OCI-LY7 (cell line): ENCODE measurements around the gene ZMIZ1. TPM values are rescaled to one million over a fixed set of nuclear protein-coding genes. Genes with fewer than 3 reads are reported as not detected.
A peak's percentile ranks its signal among the peaks of the same experiment; 100 is the strongest.

Source experiments
- BruUV-seq: library from RNA; stranded (reverse); fragments of 400-500 nt; replicated peaks from 2 replicates; lab custom pipeline; 2021; lab: Mats Ljungman, UMichigan
- CTCF ChIA-PET: fragments of 300-600 bp; sonication (Branson Sonifier 250); formaldehyde crosslinking; loops from one replicate; lab custom pipeline; 2022; ENCODE audit warnings: antibody characterized with exemption; ENCODE audit not compliant: unreplicated experiment; lab: Charles Lee
- POLR2A ChIA-PET: fragments of 300-600 bp; sonication (Branson Sonifier 250); formaldehyde crosslinking; loops from one replicate; lab custom pipeline; 2022; ENCODE audit warnings: antibody characterized with exemption; lab: Charles Lee
- DNase-seq: peaks from one replicate; pipeline ENCODE4 v3.0.0-alpha.2; 2015; ENCODE audit warnings: low spot score
- H2AFZ ChIP-seq: fragments of 200-600 bp; sonication (generic), shearing (Covaris generic); 2 replicates; pipeline ENCODE4 v1.6.1; 2014; ENCODE audit warnings: mild to moderate bottlenecking, antibody characterized with exemption, low read length, moderate library complexity
- H3K27ac ChIP-seq: fragments of 200-600 bp; sonication (generic); 2 replicates; pipeline ENCODE4 v1.5.1; 2014; ENCODE audit warnings: mixed run types, low read depth, mild to moderate bottlenecking, moderate library complexity, low read length, inconsistent platforms; ENCODE audit not compliant: poor library complexity, severe bottlenecking
- H3K36me3 ChIP-seq: fragments of 200-600 bp; sonication (generic); 2 replicates; pipeline ENCODE4 v1.6.1; 2014; ENCODE audit warnings: mild to moderate bottlenecking, antibody characterized with exemption, low read length, moderate library complexity, mixed read lengths; ENCODE audit not compliant: insufficient read depth
- H3K4me1 ChIP-seq: fragments of 200-600 bp; sonication (generic); 2 replicates; pipeline ENCODE4 v1.5.1; 2014; ENCODE audit warnings: mild to moderate bottlenecking, low read length; ENCODE audit not compliant: insufficient read depth, poor library complexity, severe bottlenecking
- H3K4me2 ChIP-seq: fragments of 200-600 bp; sonication (generic); 2 replicates; pipeline ENCODE4 v1.6.1; 2014; ENCODE audit warnings: mild to moderate bottlenecking, low read length
- H3K4me3 ChIP-seq: fragments of 200-600 bp; sonication (generic); 2 replicates; pipeline ENCODE4 v1.5.1; 2014; ENCODE audit warnings: mild to moderate bottlenecking, low read depth, low read length; ENCODE audit not compliant: poor library complexity, severe bottlenecking
- H3K79me2 ChIP-seq: fragments of 200-600 bp; sonication (generic); 2 replicates; pipeline ENCODE4 v1.6.1; 2016; ENCODE audit warnings: low read depth, mild to moderate bottlenecking, low read length, moderate library complexity, mixed read lengths; ENCODE audit not compliant: insufficient read depth
- H3K9me2 ChIP-seq: fragments of 200-600 bp; sonication (generic); 2 replicates; pipeline ENCODE4 v1.6.1; 2016; ENCODE audit warnings: mild to moderate bottlenecking, low read length, mixed read lengths; ENCODE audit not compliant: insufficient read depth
- H3K9me3 ChIP-seq: fragments of 200-600 bp; sonication (generic); 2 replicates; pipeline ENCODE4 v1.6.1; 2014; ENCODE audit warnings: mild to moderate bottlenecking, mixed run types, low read length, mixed read lengths
- H4K20me1 ChIP-seq: fragments of 200-600 bp; sonication (generic); 2 replicates; pipeline ENCODE4 v1.6.1; 2014; ENCODE audit warnings: mild to moderate bottlenecking, antibody characterized with exemption, low read length, moderate library complexity, mixed read lengths; ENCODE audit not compliant: insufficient read depth
- CTCF ChIP-seq: fragments of 200-600 bp; sonication (generic); conservative IDR thresholded peaks from 2 replicates; pipeline ENCODE4 v1.5.1; 2014; ENCODE audit warnings: mild to moderate bottlenecking, antibody characterized with exemption, low read length, moderate library complexity, mixed read lengths
- EZH2phosphoT487 ChIP-seq: fragments of 200-600 bp; sonication (generic); IDR thresholded peaks from 2 replicates; pipeline ENCODE4 v1.6.1; 2018; ENCODE audit warnings: low read depth, borderline replicate concordance, mild to moderate bottlenecking, mixed run types, antibody characterized with exemption, low read length, moderate library complexity, mixed read lengths
- intact Hi-C: fragments of 100-400 bp; cut with micrococcal nuclease; formaldehyde crosslinking; loops from one replicate; pipeline ENCODE4 v1.10.0; 2022; ENCODE audit not compliant: unreplicated experiment
- total RNA-seq, 2 experiments: library from RNA; depleted of rRNA in 1 of 2; stranded (reverse); fragments of >200 nt in 1 of 2; shearing (Covaris generic) in 1 of 2; gene quantifications; 2 replicates each; pipeline ENCODE4 v1.2.3, GENCODE V29; 2014 to 2022

Gene ZMIZ1
- total RNA-seq, 2 experiments from 2014 or later = 20.4 to 66.9 TPM

- no TSS peak for BruUV-seq
- no peak overlapping the region for H3K4me3 ChIP-seq
- DNase-seq = peak; percentile 86
- H3K9me2 ChIP-seq = no peaks in the 10 kb centered on the region
- peak overlapping the region; percentile 48 for H3K4me2 ChIP-seq
- H3K27ac ChIP-seq = no peak overlapping the region
- peaks cover 47% of the 10 kb centered on the region for H3K4me1 ChIP-seq
- no peak overlapping the region for H2AFZ ChIP-seq
- intact Hi-C loops = loop anchor here (10.0 kb wide), 1 partner anchor 759 kb away; no protein-coding TSS in a partner anchor
- no peaks in the 10 kb centered on the region for H3K9me3 ChIP-seq
- peaks cover 4% of the 10 kb centered on the region; the same call in 1 of the 2 replicates for H4K20me1 ChIP-seq
- H3K36me3 ChIP-seq = no peaks in the 10 kb centered on the region; the same call in 1 of the 2 replicates
- no peaks in the 10 kb centered on the region for H3K79me2 ChIP-seq
- ChIA-PET CTCF (interaction anchor here (0.5 to 1.0 kb wide), 3 partner anchors 9 to 257 kb away, joined by 3 read pairs; no protein-coding TSS in a partner anchor), POLR2A (interaction anchor here (1.4 kb wide), 1 partner anchor 1147 kb away, joined by 4 read pairs; no protein-coding TSS in a partner anchor)
- TF ChIP-seq EZH2phosphoT487 (no peak), CTCF (no peak)
These were observed 125.1 kb downstream of the ZMIZ1 start for GRCh38 chr10:79193694-79194382.

GRCh38 chr10:79195091-79195923 is 126.5 kb downstream of the ZMIZ1 start:
- Histone ChIP-seq H3K4me1 (peaks cover 44% of the 10 kb centered on the region), H2AFZ (no peak overlapping the region), H4K20me1 (peaks cover 4% of the 10 kb centered on the region; the same call in 1 of the 2 replicates), H3K9me3 (no peaks in the 10 kb centered on the region), H3K4me3 (no peak overlapping the region), H3K36me3 (no peaks in the 10 kb centered on the region; the same call in 1 of the 2 replicates), H3K9me2 (no peaks in the 10 kb centered on the region), H3K79me2 (no peaks in the 10 kb centered on the region), H3K4me2 (peak overlapping the region; percentile 19), H3K27ac (no peak overlapping the region)
- CTCF ChIA-PET = interaction anchor here (0.5 to 1.3 kb wide), 6 partner anchors 18 to 262 kb away, joined by 3 to 9 read pairs (median 4); no protein-coding TSS in a partner anchor
- BruUV-seq = no TSS peak
- intact Hi-C loops = loop anchor here (1.0 to 10.0 kb wide), 8 partner anchors 127 to 983 kb away; partner anchors contain the start of gene ZMIZ1
- TF ChIP-seq EZH2phosphoT487 (no peak), CTCF (peak; percentile 94)
- POLR2A ChIA-PET = interaction anchor here (1.4 kb wide), 1 partner anchor 1149 kb away, joined by 4 read pairs; no protein-coding TSS in a partner anchor
- DNase-seq = peak; percentile 81
